ENCODE data around the gene ENKUR. TPM values are rescaled to one million over a fixed set of nuclear protein-coding genes. Genes with fewer than 3 reads are reported as not detected.
"Not testable (repeated sequence)": the region's sequence is repeated elsewhere in the genome, so short reads cannot be mapped to it uniquely, and the experiment has no call there.

ENKUR gene
- total RNA-seq, 4 donors from 2014 or later, result not detected

DNA sequence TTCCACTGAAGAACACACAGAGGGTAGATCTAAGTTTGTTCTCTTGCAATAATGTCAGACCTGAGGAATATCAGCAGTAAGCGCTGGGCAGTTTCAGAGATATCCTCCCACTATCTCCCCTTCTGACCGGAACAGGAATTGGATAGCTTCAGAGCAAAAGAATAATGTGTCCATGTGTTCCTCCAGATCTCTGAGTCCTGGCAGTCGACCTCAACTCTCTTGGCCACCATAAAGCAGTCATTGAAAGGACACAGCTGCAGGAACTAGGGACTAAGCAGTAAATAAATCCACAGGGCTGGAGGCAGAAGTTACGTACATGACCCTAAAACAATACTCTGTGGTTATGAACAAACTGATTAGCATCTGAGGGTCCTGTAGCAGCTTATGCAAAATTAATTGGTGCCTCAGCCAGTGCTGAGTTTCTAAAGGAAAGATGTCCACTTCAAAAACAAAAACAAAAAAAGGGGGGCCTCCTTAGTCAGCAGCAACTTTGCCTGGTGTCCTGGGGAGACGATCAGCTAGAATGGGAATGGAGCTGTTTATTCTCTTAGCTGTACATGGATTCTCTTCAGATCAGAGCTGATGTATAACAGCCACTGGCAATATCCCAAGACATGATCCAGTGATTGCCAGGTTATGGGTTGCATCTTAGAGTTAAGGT is 57.1 kb downstream of the ENKUR start:
- TF ChIP-seq, protein P1, sequence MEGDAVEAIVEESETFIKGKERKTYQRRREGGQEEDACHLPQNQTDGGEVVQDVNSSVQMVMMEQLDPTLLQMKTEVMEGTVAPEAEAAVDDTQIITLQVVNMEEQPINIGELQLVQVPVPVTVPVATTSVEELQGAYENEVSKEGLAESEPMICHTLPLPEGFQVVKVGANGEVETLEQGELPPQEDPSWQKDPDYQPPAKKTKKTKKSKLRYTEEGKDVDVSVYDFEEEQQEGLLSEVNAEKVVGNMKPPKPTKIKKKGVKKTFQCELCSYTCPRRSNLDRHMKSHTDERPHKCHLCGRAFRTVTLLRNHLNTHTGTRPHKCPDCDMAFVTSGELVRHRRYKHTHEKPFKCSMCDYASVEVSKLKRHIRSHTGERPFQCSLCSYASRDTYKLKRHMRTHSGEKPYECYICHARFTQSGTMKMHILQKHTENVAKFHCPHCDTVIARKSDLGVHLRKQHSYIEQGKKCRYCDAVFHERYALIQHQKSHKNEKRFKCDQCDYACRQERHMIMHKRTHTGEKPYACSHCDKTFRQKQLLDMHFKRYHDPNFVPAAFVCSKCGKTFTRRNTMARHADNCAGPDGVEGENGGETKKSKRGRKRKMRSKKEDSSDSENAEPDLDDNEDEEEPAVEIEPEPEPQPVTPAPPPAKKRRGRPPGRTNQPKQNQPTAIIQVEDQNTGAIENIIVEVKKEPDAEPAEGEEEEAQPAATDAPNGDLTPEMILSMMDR (IDR thresholded peaks at IDR 0.05), result no peak
- ATAC-seq (ENCODE audit: low FRiP score) (no peak), DNase-seq (ENCODE audit: low spot score) (no peak)

- TF ChIP-seq, protein P1 (IDR thresholded peaks at IDR 0.05), result no peak
- DNase-seq (ENCODE audit: low spot score) (no peak), ATAC-seq (ENCODE audit: low FRiP score) (peak; percentile 80)
Measured at GRCh38 chr10:24958091-24958720, 57.8 kb downstream of the ENKUR start.

- not testable (repeated sequence) for DNase-seq (ENCODE audit: low spot score)
Measured at GRCh38 chr10:24957624-24958051, 58.3 kb downstream of the ENKUR start.

GRCh38 chr10:24953675-24954074 is 62.3 kb downstream of the ENKUR start:
- no peak for ATAC-seq (ENCODE audit: low FRiP score)

More at GRCh38 chr10:24957624-24958051, 58.3 kb downstream of the ENKUR start:
- not testable (repeated sequence) for ATAC-seq (ENCODE audit: low FRiP score)

GRCh38 chr10:24952707-24953645 is 63.0 kb downstream of the ENKUR start:
- DNase-seq (ENCODE audit: low spot score) (no peak), ATAC-seq (ENCODE audit: low FRiP score) (peak; percentile 46)
- TF ChIP-seq, protein P1 (IDR thresholded peaks at IDR 0.05), result peak in 1 of 3 donors; percentile 21

More at GRCh38 chr10:24953675-24954074, 62.3 kb downstream of the ENKUR start:
- TF ChIP-seq, protein P1 (IDR thresholded peaks at IDR 0.05), result no peak
- DNase-seq (ENCODE audit: low spot score), result no peak

DNA sequence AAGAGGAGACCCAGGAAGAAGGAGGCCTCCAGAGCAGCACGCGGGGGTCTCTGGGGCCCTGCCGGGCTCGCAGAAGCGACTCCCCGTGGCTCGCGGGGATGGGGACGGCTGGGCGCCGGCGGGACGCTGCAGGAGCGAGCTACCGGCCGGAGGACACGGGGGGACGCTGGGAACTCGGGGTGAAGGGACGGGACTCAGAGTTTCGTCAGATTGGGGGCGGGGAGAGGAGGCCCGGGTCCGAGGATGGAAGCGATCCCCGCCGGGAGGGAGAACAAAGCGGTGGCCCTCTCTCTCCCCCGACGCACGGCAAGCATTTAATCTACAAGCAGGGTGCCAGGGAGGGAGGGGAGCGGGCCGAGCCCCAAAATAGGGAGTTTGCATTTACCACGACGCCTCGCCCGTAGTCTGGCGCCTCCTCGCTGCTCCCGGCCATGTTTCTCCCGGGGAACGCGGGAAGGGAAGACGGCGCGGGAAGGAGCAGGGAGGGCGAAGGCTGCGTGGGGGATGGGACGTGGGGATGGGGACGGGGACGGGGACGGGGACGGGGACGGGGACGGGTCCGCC is 63.7 kb downstream of the ENKUR start, which contains the start of gene PRTFDC1:
Gene PRTFDC1, minus strand, starts transcription at position 464 of the 564 bp plus-strand sequence. Its CDS starts 31 bp downstream, at position 433.
- ATAC-seq (ENCODE audit: low FRiP score) (peak; percentile 24), DNase-seq (ENCODE audit: low spot score) (no peak)
- TF ChIP-seq, protein P1 (IDR thresholded peaks at IDR 0.05), result no peak
